Neural crest cell (in vitro differentiated cells): ENCODE results near the gene CREB3L4. TPM values are rescaled to one million over a fixed set of nuclear protein-coding genes. Genes with fewer than 3 reads are reported as not detected.

ENCODE experiments used
- DNase-seq: peaks from one replicate; pipeline ENCODE4 v3.0.0; 2021; ENCODE audit warnings: low read depth, mixed read lengths, low spot score
- H3K27ac Mint-ChIP-seq: one replicate; pipeline ENCODE4 v1.8.0; 2021; ENCODE audit warnings: mild to moderate bottlenecking, mixed read lengths; ENCODE audit not compliant: unreplicated experiment
- H3K27me3 Mint-ChIP-seq: 2 replicates; pipeline ENCODE4 v1.8.0; 2021; ENCODE audit warnings: low read depth, mild to moderate bottlenecking, mixed read lengths
- H3K36me3 Mint-ChIP-seq: 2 replicates; pipeline ENCODE4 v1.8.0; 2021; ENCODE audit warnings: low read depth, mild to moderate bottlenecking, mixed read lengths
- H3K4me1 Mint-ChIP-seq: 2 replicates; pipeline ENCODE4 v1.8.0; 2021; ENCODE audit warnings: mixed read lengths
- H3K4me3 Mint-ChIP-seq: one replicate; pipeline ENCODE4 v1.8.0; 2021; ENCODE audit warnings: mild to moderate bottlenecking, mixed read lengths
- H3K9me3 Mint-ChIP-seq: 2 replicates; pipeline ENCODE4 v1.8.0; 2021; ENCODE audit warnings: mixed read lengths
- total RNA-seq: library from RNA; stranded (reverse); gene quantifications from 2 replicates; pipeline ENCODE4 v1.2.1, GENCODE V29; 2021
- TF ChIP-seq, protein P1 (sequence below): fragments of 200-600 bp; sonication (generic); conservative IDR thresholded peaks from 2 replicates; pipeline ENCODE4 v1.5.0; 2021; ENCODE audit warnings: antibody characterized with exemption, mild to moderate bottlenecking

The CREB3L4 gene
- total RNA-seq, 1 donor from 2014 or later = 20.0 TPM

DNA sequence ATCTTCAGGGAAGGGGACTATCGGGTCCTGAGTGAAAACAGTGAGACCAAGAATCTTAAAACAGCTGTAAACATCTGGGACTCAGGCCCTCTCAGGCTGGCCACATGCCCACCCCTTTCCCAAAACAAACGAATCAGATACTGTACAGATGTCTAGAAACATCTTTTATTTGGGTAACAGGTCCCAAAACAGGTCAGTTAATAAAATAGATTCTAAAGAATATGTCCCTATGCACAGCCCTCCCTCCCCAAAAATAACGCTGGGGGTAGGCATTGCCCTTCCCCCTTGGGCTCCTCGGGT lies 8.8 kb upstream of the CREB3L4 start:
- H3K36me3 Mint-ChIP-seq = no peaks in the 10 kb centered on the region
- no peak overlapping the region for H3K27ac Mint-ChIP-seq
- no peaks in the 10 kb centered on the region for H3K9me3 Mint-ChIP-seq
- H3K4me1 Mint-ChIP-seq = peaks cover 58% of the 10 kb centered on the region
- H3K4me3 Mint-ChIP-seq = peak overlapping the region; percentile 88
- DNase-seq = no peak
- TF ChIP-seq, protein P1, sequence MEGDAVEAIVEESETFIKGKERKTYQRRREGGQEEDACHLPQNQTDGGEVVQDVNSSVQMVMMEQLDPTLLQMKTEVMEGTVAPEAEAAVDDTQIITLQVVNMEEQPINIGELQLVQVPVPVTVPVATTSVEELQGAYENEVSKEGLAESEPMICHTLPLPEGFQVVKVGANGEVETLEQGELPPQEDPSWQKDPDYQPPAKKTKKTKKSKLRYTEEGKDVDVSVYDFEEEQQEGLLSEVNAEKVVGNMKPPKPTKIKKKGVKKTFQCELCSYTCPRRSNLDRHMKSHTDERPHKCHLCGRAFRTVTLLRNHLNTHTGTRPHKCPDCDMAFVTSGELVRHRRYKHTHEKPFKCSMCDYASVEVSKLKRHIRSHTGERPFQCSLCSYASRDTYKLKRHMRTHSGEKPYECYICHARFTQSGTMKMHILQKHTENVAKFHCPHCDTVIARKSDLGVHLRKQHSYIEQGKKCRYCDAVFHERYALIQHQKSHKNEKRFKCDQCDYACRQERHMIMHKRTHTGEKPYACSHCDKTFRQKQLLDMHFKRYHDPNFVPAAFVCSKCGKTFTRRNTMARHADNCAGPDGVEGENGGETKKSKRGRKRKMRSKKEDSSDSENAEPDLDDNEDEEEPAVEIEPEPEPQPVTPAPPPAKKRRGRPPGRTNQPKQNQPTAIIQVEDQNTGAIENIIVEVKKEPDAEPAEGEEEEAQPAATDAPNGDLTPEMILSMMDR = no peak
- peaks cover 2% of the 10 kb centered on the region for H3K27me3 Mint-ChIP-seq

DNA sequence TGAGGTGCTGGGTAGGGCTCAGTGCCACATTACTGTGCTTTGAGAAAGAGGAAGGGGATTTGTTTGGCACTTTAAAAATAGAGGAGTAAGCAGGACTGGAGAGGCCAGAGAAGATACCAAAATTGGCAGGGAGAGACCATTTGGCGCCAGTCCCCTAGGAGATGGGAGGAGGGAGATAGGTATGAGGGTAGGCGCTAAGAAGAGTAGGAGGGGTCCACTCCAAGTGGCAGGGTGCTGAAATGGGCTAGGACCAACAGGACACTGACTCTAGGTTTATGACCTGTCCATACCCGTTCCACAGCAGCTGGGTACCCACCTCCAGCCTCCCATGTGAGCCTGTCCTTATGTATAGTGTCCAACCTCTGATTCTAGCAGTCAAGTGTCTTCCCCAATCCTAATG lies 8.2 kb upstream of the CREB3L4 start:
- TF ChIP-seq, protein P1 = no peak
- H3K4me3 Mint-ChIP-seq = peak overlapping the region; percentile 88
- DNase-seq = no peak
- no peaks in the 10 kb centered on the region for H3K9me3 Mint-ChIP-seq
- peaks cover 2% of the 10 kb centered on the region for H3K27me3 Mint-ChIP-seq
- H3K4me1 Mint-ChIP-seq = peaks cover 64% of the 10 kb centered on the region
- no peaks in the 10 kb centered on the region for H3K36me3 Mint-ChIP-seq
- peak overlapping the region; percentile 8 for H3K27ac Mint-ChIP-seq

DNA sequence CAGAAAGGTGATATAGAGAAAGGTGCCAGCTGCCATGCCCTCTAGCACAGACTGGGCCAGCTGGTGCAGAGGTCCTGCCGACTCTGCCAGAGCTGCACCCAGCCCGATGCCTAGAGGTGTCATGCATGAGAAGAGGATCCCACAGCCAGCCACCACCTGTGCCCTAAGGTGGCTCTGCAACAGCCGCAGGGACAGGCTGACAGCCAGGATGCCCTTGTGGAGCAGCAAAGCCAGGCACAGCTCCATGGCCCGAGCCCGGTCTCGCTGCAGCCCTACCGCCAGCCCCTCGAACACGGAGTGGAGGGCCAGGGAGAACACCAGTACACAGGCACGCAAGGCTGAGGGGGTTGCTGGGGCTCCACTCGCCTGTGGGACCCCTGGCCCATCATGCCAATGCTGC lies 7.5 kb upstream of the CREB3L4 start:
- TF ChIP-seq, protein P1 = no peak
- Mint-ChIP-seq H3K36me3 (no peaks in the 10 kb centered on the region), H3K27me3 (peaks cover 2% of the 10 kb centered on the region), H3K9me3 (no peaks in the 10 kb centered on the region), H3K4me3 (peak overlapping the region; percentile 88), H3K27ac (no peak overlapping the region), H3K4me1 (peaks cover 67% of the 10 kb centered on the region)
- DNase-seq = no peak

DNA sequence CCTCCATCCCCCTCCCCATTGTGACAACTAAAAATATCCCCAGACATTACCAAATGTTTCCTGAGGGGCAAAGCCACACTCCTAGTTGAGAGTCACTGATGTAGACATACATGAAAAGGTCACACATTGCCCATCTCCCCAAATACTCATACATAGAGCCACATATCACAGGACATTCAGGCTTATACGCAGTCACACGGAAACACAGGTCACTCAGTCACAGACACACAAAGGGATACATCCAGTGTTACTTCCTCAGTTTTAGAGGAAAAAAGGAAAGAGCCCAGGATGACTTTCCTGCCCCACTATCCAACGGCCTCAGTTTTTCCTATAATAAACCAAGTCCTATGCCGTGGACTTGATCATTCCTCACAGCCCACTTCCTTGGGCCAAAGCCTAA lies 6.3 kb upstream of the CREB3L4 start:
- TF ChIP-seq, protein P1 = no peak
- Mint-ChIP-seq H3K27me3 (peaks cover 2% of the 10 kb centered on the region), H3K4me1 (peaks cover 74% of the 10 kb centered on the region), H3K9me3 (no peaks in the 10 kb centered on the region), H3K36me3 (peaks cover 2% of the 10 kb centered on the region), H3K27ac (peak overlapping the region; percentile 68), H3K4me3 (peak overlapping the region; percentile 88)
- DNase-seq = no peak

DNA sequence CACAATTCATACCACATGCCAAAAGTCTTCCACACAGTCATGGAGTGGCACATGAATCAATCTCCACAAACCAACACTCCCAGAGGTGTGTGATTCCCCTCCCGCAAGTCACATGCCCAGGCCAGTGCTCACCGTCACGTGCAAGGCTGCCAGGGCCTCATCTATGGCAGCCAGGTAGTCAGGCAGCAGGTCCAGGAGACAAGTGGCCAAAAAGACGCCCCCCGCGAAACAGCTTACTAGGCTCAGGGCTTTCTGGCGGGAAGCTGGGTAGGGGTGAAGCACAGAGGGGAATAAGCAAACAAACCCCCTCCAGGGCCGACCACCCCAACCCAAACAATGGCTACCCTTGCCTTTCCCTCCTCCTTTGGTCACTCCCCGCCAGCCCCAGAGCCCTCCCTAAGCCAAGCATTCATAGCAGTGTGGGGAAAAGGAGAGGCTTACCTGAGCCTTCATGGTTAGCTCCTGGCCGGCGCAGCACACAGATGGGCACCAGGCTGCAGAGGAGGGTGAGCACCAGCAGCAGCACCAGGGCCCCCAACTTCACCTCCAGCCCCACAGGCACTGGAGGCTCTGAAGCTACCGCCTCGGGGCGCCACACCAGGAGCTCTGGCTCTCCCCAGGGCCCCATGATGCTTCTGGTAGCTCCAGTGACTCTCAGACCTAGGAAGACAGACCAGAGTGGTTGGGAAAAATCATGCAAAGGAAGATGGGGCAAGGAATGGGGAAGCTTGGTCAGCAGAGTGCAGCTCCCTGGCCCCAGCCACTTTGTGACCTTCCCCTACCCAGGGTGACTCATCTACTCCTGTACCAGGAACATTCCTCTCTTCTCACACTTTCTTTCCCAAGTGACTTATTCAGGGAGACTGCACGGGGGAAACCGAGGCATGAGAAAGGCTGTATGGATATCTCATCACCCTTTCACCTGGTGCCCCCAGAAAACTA lies 5.3 kb upstream of the CREB3L4 start:
- no peak for DNase-seq
- H3K9me3 Mint-ChIP-seq = no peaks in the 10 kb centered on the region
- H3K4me3 Mint-ChIP-seq = peak overlapping the region; percentile 88
- H3K27me3 Mint-ChIP-seq = peaks cover 2% of the 10 kb centered on the region
- peaks cover 74% of the 10 kb centered on the region for H3K4me1 Mint-ChIP-seq
- peaks cover 2% of the 10 kb centered on the region for H3K36me3 Mint-ChIP-seq
- peak overlapping the region; percentile 98 for H3K27ac Mint-ChIP-seq
- TF ChIP-seq, protein P1 = no peak
